ENCODE measurements around the gene ZNF208.

DNA sequence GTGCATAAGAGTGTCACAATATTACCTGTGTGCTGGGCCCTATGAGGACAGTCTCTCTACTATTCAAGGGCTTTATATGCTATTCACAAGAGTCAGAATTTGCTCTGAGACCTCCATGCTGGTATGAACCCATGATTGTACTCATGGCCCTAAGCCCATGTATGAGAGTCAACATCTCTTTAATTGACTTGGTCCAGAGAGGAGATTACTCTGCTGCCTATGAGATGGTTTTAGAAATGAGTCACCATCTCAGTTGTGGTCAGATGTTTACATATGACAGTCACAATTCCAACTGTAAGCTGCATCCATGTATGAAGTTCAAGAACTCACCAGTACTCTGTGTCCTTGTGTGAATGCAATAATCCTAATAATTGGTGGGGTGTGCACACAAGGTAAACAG, 19.9 kb upstream of the ZNF208 start:
- TF ChIP-seq, protein P1, sequence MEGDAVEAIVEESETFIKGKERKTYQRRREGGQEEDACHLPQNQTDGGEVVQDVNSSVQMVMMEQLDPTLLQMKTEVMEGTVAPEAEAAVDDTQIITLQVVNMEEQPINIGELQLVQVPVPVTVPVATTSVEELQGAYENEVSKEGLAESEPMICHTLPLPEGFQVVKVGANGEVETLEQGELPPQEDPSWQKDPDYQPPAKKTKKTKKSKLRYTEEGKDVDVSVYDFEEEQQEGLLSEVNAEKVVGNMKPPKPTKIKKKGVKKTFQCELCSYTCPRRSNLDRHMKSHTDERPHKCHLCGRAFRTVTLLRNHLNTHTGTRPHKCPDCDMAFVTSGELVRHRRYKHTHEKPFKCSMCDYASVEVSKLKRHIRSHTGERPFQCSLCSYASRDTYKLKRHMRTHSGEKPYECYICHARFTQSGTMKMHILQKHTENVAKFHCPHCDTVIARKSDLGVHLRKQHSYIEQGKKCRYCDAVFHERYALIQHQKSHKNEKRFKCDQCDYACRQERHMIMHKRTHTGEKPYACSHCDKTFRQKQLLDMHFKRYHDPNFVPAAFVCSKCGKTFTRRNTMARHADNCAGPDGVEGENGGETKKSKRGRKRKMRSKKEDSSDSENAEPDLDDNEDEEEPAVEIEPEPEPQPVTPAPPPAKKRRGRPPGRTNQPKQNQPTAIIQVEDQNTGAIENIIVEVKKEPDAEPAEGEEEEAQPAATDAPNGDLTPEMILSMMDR (IDR thresholded peaks at IDR 0.05; ENCODE audit: poor library complexity, severe bottlenecking) = no peak
- TF ChIP-seq EZH2 (IDR thresholded peaks at IDR 0.05; ENCODE audit: borderline replicate concordance, insufficient read depth, low read length, poor library complexity, severe bottlenecking) = no peak
- no peak for TF ChIP-seq POLR2AphosphoS5 (IDR thresholded peaks at IDR 0.05)
- TF ChIP-seq MXI1 (conservative IDR thresholded peaks at IDR 0.05; ENCODE audit: poor library complexity, severe bottlenecking) = no peak
- TF ChIP-seq, protein P2, sequence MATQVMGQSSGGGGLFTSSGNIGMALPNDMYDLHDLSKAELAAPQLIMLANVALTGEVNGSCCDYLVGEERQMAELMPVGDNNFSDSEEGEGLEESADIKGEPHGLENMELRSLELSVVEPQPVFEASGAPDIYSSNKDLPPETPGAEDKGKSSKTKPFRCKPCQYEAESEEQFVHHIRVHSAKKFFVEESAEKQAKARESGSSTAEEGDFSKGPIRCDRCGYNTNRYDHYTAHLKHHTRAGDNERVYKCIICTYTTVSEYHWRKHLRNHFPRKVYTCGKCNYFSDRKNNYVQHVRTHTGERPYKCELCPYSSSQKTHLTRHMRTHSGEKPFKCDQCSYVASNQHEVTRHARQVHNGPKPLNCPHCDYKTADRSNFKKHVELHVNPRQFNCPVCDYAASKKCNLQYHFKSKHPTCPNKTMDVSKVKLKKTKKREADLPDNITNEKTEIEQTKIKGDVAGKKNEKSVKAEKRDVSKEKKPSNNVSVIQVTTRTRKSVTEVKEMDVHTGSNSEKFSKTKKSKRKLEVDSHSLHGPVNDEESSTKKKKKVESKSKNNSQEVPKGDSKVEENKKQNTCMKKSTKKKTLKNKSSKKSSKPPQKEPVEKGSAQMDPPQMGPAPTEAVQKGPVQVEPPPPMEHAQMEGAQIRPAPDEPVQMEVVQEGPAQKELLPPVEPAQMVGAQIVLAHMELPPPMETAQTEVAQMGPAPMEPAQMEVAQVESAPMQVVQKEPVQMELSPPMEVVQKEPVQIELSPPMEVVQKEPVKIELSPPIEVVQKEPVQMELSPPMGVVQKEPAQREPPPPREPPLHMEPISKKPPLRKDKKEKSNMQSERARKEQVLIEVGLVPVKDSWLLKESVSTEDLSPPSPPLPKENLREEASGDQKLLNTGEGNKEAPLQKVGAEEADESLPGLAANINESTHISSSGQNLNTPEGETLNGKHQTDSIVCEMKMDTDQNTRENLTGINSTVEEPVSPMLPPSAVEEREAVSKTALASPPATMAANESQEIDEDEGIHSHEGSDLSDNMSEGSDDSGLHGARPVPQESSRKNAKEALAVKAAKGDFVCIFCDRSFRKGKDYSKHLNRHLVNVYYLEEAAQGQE (IDR thresholded peaks at IDR 0.05; ENCODE audit: borderline replicate concordance) = no peak

All from neural cell (in vitro differentiated cells).